Hematopoietic multipotent progenitor cell treated with erythropoietin and hydrocortisone succinate and interleukin-3 and kit ligand, for 6 days (in vitro differentiated cells): Measurements from ENCODE around the gene BORCS5.
"Not testable (repeated sequence)": the region's sequence is repeated elsewhere in the genome, so short reads cannot be mapped to it uniquely, and the experiment has no call there.

Experiments used
- DNase-seq: peaks from one replicate; pipeline ENCODE4 v3.0.0-alpha.2; 2015

BORCS5 gene

DNA sequence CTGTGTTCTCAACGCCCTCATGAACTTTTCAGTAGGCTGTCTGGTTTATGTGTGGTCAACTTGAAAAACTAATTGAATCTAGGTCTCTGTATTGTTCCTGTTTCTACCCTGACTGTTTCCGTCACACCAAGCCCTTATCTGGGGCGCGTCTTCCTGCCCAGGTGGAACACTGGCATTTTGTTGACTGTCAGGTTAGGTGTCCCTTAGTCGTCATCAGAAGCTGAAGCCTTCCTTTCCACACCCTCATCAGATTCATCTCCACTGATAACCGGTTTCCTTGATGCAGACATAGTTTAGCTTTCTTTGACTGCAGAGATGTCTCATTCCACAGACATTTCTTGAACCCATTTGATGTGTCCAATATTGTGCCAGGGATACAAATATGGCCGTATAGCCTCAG, 109.3 kb downstream of the BORCS5 start:
- DNase-seq: peak; percentile 9

DNA sequence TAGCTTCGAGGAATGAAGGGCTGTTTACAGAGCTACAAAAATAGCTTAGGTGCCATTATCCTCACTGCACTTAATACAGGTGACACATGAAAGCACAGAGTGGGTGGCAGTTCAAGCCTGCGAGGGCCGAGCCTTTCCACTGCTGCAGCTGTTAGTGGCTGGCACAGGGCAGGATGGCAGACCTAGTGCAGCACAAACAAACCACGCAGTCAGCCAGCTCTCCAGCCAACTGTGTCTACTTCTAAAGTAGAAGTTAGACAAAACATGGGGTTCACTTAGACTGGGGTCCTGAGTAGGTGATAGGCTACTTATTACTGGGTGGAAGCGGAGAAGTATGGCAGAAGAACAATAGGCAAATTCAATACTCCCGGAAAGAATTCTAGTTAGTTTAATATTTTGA, 110.4 kb downstream of the BORCS5 start:
- no peak for DNase-seq

GRCh38 chr12:12467688-12468261, 110.9 kb downstream of the BORCS5 start:
- peak; percentile 35 for DNase-seq

DNA sequence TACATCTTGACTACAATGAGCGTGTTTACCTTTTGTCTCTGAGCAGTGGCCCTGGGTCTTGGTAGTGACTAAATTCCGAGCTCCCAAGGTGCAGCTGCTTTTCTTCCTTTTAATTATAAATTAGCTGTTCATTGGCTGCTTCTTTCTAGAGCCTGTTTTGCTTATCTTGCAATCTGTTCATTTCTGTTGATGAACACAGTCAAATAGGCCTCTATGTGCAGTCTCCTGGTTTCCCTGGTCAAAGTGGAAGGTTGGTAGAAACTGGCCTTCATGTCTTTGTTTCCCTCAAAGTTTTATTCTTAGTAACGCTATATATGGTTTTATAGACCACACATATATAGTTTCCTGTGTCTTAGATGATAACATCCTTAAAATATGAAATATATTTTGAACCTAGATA, 111.7 kb downstream of the BORCS5 start:
- no peak for DNase-seq

- DNase-seq: no peak
Measured at GRCh38 chr12:12469386-12469785, 112.5 kb downstream of the BORCS5 start.

DNA sequence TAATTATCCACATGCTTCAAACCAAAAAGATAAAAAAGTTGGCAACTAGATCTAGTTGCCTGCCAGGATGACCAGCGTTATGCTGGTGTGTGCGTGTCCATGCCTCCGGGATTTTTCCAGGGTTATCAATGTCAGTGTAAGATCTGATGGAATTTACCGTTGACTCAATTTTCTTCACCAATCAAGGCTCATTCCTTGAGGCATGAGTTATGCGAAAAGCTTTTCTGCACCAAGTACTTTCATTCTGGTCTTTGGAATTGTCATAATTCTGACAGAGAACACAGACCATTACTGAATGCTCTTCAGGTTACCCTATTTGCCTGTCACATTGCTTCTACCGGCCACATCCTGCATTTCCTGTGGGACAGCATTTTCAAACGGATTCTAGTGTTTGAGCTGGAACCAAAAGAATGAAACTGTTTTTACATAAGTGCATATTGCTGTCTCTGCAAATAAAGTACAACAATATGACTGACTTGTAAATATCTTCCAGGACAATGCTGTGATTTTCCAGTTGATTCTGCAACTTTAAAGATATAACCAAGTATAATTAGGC, 114.0 kb downstream of the BORCS5 start:
- no peak for DNase-seq

GRCh38 chr12:12471982-12472961, 115.4 kb downstream of the BORCS5 start:
- not testable (repeated sequence) for DNase-seq

DNA sequence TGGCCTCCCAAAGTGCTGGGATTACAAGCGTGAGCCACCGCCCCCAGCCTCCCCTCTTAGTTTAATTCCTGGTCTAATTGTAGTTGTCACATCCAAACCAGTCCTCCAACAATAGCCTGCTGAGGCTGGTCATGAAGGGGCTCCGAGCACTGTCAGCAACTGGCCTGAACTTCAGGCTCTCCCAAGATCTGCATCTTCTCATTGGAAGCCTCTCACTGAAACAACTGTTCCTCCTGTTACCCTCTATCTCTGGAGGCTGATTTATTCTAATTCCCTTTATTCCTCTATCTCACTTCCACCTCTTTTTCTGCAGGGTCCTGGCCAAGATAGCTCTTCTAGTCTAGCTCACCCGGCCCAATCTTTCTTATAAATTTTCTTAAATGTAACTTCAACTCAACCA, 116.3 kb downstream of the BORCS5 start:
- no peak for DNase-seq

GRCh38 chr12:12474471-12474928, 117.6 kb downstream of the BORCS5 start:
- no peak for DNase-seq

DNA sequence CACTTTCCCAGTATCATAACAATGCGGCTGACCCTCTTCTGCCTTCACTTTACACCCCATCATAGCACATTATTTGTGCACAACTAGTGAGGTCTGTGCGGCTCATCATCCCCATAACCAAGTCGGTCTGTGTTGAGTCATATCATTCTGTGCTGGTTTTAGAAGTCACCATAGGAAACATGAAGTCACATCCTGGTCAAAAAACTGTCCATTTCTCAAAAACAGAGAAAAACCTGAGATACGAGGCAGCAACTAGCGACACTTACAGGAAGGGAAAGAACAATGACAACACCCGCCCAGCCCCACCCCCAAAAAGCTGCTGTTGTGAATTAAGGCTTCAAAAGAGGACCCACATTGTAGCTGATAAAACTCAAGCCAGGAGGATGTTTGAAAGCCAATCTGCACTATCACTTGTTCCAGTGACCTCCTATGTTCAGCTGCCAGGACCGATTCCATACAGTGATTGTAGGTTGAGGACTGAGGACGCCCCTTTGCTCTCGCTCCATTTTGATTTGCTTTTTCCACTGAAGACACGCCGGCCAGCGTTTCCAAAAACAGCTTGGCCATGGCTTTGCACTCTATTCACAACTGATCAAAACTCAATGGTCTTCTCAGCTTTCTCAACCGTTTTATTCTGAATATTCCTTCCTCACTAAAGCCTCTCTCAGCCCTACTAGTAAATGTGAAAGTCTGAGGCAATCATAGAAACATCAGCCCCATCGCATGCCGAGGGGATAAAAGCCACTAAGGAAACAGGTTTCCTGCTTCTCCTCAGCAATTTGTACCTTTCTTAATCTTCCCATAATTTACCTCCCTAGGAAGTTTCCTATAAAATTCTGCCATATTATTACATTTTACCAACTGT, 118.3 kb downstream of the BORCS5 start:
- peak; percentile 39 for DNase-seq

GRCh38 chr12:12476857-12477531, 120.1 kb downstream of the BORCS5 start:
- DNase-seq: no peak

GRCh38 chr12:12477532-12477890, 120.6 kb downstream of the BORCS5 start:
- DNase-seq: no peak

- no peak for DNase-seq
Measured at GRCh38 chr12:12480074-12480473, 123.2 kb downstream of the BORCS5 start.

DNA sequence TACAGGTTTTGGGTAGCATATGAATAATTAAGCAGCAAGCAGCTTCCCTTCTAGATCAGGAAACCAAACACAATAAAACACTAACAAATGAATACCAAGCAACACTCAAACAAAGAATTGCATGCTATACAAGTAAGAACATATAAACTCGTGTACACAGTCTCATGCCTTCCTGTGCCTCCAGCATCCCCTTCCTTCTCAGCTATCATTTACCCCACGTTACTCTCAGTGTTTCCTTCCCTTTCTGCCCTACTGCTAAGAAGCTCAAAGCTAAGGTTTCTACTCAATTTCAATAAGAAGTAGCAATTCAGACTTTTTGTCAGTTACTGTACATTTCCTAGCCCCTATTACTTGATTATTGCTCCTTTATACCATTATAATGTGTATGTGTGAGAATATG, 124.8 kb downstream of the BORCS5 start:
- no peak for DNase-seq

GRCh38 chr12:12482150-12482761, 125.4 kb downstream of the BORCS5 start:
- DNase-seq: no peak

- no peak for DNase-seq
Measured at GRCh38 chr12:12482959-12483358, 126.1 kb downstream of the BORCS5 start.

- DNase-seq: no peak
Measured at GRCh38 chr12:12483438-12483837, 126.6 kb downstream of the BORCS5 start.

GRCh38 chr12:12486661-12487240, 129.9 kb downstream of the BORCS5 start:
- no peak for DNase-seq

GRCh38 chr12:12487490-12487889, 130.6 kb downstream of the BORCS5 start:
- DNase-seq: no peak

DNA sequence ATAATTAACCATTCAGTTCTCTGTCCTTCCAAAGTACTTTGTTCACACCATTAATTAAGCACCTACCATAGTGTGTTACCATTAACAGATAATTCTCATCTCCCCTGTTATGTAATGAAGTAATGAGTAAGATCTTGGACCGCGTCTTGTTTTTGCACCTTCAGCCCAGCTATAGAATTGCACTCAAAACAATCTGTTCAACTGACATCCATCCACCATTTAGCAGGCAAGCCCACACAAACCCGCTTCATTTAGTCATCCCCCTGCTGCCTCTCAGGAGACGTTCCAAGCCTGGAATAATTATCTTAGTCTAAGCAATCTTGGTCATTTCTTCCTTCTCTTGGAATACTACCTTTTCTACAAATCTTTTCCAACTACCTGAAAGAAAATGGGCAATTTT, 131.4 kb downstream of the BORCS5 start:
- no peak for DNase-seq

DNA sequence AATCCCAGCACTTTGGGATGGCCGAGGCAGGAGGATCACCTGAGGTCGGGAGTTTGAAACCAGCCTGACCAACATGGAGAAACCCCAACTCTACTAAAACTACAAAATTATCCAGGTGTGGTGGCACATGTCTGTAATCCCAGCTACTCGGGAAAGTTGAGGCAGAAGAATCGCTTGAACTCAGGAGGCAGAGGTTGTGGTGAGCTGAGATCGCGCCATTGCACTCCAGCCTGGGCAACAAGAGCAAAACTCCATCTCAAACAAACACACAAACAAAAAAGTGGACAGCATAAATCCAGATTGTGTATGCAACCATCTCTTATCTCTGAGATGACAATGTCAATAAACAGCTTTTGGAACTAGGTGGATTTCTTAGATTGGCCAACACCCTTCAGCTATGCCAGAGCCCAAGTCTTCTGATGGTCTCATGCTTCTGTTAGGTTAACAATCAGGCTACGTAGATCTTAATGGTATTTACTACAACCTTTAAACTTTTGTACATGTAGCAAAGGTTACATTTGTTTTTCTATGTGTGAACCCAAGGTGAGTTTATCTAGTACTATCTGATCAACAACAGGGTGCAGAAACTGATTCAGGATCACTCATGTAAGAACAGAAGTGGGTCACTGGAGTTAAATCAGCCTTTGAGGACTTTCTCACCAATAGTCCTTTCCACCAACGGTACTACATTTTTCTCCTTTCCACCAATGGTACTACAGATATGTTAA, 132.1 kb downstream of the BORCS5 start:
- DNase-seq: no peak
